Measurements from ENCODE around the gene TMEM45A. TPM values are rescaled to one million over a fixed set of nuclear protein-coding genes. Genes with fewer than 3 reads are reported as not detected.
"Not testable (repeated sequence)": the region's sequence is repeated elsewhere in the genome, so short reads cannot be mapped to it uniquely, and the experiment has no call there.

The TMEM45A gene
- total RNA-seq, 1 donor from 2014 or later, result 0.22 TPM

DNA sequence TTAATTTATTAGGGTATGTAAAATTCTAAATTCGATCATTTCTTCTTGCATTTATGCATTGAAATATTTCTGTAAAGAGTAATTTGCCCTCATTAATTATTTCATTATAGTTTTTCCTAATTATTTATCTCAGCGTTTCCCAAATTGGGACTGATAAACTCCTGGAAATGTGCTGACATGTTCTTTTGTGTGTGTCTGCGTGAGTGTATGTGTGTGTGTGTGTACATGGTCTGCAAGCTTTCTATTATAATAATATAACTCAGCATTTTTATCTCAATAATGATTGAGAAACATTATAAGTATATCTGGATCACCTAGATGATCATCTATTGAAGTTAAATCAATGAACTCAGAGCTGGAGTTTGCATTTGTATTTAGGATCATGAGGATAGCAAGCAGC is 38.7 kb downstream of the TMEM45A start:
- intact Hi-C loops (cut with micrococcal nuclease), result no loop called here

DNA sequence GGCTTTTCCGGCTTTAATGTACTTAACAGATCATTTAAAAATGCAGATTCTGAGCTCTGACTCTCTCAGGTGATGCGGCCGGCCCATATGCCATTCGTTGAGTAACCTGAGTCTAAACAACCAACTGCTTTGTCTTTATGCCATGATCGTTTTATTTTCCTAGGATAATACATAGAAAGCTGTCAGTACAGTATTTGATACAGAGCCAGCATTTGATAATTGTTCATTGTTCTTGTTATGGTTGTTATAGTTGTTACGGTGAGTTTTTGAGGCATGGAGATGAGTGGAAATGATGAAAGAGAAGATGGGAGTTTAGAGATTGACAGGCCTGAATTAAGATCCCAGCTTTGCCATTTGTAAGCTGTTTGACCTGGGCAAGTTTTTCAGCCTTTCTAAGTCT is 40.0 kb downstream of the TMEM45A start:
- intact Hi-C loops (cut with micrococcal nuclease), result no loop called here

DNA sequence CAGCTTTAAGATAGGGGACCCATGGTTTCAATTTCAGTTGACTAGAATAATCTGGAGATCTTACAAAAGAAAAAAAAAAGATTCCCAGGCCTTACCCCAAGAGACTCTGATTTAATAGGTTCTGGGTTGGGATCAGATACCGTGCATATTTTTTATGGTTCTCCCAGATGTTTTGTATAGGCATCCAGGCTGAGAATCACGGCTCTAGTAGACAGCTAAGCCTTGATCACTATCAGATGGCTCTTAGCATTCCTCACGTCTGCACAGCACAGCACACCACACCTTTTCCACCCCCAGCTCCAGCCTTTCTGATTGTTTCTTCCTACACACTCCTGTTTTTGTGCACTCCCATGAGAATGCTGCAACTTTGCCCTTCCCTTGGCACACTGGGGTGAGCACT is 40.8 kb downstream of the TMEM45A start:
- intact Hi-C loops (cut with micrococcal nuclease), result no loop called here

DNA sequence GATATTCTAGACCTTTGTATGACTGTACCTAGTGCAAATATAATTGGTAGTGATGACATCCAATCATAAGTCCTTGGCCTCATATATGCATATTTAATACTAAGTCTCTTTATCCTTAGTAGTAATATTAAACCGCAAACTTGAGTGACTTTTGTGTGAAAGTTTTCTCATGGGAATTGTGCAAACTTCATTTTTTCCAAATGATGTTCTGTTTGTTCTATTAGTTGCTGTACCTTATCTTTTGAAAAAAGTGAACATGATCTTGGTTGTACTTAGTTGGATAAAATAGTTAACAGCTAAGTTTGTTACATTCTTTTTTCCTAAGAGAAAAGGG is 43.2 kb downstream of the TMEM45A start:
- intact Hi-C loops (cut with micrococcal nuclease), result no loop called here

DNA sequence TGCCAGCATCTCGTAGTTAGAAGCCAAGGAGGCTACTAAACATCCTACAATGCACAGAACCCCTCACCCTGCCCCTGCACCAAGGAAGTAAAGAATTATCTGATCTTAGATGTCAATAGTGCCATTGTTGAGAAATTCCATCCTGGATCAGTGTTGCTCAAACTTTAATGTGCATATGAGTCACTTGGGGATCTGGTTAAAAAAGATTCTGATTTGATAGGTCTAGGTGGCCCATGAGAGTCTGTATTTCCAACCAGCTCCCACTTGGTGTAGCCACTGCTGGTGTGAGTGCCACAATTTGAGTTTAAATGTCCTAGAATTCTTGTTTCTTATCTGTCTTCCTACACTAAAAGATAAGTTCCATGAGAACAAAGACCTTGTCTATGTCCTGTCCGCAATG is 43.7 kb downstream of the TMEM45A start:
- intact Hi-C loops (cut with micrococcal nuclease), result no loop called here

DNA sequence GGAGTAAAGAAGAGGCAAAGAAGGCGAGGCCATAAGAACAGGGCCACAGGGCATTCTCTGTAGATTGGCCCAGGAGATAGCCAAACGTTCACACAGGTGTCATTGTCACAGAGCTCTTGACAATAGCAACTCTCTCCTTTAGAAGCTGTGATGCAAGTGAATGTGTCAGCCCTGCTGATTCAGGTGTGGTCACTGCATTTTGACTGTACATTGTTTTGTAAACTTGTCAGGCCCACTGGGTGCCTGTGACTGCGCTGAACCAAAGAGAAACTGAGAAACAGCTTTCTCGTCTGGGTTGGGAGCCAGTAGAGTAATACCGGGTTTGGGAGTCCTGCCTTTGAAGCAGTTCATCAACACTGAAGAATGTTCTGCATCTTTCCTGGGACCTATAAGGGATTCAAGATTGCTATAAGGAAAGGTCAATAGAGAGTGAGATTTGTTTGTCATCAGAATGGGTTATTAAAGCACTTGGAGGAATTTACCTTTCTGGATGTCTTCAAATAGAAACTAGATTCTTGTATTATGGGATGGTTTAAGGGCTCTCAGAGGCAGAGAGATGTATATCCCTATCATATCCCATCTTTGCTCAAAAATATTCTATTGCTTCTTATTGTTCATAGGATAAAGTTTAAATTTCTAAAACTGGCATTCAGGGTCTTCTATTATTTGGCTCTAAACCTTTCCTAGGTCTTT is 45.4 kb downstream of the TMEM45A start:
- intact Hi-C loops (cut with micrococcal nuclease), result no loop called here

DNA sequence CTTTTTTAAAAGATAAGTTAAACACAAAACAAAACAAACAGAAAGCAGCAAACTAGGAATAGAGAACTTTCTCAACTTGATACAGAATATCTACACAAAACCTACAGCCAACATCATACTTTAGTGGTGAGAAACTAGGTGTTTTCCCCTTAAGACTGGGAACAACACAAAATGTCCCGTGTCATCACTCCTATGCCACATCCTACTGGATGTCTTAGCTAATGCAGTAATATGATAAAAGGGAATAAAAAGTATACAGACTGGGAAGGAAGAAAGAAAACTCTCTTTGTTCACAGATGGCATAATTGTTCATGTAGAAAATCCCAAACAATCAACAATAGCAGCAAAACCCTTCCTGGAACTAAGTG is 45.9 kb downstream of the TMEM45A start:
- intact Hi-C loops (cut with micrococcal nuclease), result no loop called here

DNA sequence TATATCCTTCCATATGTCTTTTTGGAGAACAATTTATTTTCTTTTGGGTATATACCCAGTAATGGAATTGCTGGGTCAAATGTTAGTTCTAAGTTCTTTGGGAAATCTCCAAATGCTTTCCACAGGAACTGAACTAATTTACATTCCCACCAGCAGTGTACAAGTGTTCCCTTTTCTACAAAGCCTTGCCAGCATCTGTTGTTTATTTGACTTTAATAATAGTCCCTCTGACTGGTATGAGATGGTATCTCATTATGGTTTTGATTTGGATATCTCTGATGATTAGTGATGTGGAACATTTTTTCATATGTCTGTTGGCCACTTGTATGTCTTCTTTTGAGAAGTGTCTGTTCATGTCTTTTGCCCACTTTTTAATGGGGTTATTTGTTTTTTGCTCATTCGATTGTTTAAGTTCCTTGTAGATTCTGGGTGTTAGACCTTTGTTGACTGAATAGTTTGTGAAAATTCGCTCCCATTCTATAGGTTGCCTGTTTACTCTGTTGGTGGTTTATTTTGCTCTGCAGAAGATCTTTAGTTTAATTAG is 48.4 kb downstream of the TMEM45A start:
- intact Hi-C loops (cut with micrococcal nuclease), result no loop called here

DNA sequence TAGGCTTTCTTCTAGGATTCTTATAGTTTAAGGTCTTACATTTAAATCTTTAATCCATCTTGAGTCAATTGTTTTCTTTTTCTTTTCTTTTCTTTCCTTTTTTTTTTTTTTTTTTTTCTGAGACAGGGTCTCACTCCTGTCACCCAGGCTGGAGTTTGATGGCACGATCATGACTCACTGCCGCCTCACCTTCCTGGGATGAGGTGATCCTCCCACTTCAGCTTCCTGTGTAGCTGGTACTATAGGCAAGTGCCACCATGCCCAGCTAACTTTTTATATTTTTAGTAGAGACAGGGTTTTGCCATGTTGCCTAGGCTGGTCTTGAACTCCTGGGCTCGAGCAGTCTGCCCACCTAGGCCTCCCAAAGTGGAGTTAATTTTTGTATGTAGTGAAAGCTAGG is 49.0 kb downstream of the TMEM45A start:
- intact Hi-C loops (cut with micrococcal nuclease), result not testable (repeated sequence)

DNA sequence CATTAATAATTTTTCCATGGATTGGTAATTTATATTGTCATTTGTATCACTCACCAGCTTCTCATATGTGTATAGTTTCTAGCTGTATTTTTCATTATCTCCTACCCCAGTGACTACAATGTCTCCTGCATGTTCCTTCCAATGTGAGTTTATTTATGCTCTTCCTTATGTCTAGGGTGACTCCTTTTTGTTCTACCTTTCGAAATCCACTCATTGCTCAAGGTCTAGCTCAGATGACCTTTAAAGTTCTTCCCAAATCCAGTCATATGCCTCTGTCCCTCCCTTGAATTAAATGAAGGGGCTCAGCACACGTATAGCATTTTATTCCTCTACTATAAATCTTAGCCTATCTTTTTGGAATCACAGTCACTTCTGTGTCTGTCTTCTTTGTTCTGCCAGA is 53.0 kb downstream of the TMEM45A start:
- intact Hi-C loops (cut with micrococcal nuclease), result no loop called here

DNA sequence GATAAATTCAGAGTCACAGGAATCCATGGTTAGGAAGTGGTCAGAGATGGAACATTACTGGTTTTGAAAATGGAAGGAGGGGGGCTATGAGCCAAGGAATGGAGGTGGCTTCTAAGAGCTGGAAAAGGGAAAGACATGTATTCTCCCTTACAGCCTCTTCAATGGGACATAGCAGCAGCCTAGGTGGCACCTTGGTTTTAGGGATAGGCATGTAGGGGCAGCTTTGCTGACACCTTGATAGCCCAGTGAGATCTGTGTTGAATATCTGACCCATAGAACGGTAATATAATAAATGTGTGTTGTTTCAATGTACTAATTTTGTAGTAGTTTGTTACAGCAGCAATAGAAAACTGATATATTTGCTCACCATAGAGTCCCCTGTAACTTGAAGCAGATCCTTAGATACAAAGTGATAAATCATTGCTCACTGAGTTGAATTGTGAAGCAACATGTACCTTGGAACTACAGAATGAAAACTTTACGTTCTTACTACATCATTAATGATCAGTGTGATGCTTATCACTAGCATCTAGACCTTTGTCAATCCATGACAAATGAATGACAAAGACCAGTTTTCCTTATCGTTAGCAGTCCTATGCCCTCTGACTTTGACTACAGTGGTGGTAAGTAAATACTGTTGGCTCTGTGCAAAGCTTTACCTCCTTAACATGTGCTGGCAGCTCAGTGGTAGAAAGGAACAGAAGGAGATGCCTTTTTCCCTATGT is 53.8 kb downstream of the TMEM45A start:
- intact Hi-C loops (cut with micrococcal nuclease), result no loop called here

DNA sequence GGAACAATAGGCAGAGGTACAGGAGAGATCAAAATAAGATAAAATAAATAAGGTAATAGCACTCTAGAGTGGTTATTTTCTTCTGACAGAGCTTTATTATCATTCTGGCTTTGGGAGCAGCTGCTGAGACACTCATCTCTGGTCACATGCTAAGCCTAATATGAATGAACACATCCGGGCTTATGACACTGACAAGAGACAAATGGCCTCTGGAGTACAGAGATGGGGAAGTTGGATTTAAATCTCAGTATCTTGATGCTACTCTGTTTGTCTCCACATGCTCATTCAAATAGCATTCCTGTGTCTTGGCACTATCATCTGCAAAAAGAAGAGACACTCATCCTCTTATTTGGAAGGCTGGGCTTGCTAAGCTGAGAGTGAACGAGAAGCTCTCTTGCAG is 55.6 kb downstream of the TMEM45A start:
- intact Hi-C loops (cut with micrococcal nuclease), result no loop called here

DNA sequence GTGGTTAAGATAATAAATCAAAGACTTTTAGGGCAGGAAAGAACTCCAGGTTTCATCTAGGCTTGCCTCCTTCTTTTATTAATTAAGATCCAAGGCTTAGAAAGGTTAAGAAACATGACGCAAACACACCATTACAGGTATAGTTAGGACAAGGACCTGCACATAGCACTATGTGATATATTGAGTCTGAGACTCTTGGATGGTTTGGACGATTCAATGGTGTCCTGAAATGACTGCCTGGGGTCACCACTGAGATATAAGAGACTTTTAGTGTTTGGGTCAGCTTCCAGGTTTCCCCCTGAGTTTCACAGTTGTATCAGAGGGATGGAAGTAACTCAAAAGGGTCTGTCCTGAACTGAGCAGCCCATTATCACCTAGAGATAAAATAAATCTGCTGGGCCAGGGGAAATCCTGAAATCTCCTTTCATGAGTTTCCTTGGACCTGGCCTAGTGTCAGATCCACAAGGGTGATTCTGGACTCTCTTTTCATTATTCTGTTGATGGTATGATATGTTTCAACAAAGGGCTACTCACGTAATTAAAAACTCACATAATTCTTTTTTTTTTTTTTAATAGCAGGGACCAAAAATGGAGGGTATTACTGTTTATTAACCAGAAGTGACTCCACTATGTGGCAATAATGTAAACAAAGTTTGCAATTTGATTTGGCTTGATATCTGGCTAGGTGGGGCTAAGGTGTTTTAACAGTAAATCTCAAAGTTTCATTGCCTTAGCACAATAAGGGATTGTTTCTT is 61.4 kb downstream of the TMEM45A start:
- intact Hi-C loops (cut with micrococcal nuclease), result no loop called here

DNA sequence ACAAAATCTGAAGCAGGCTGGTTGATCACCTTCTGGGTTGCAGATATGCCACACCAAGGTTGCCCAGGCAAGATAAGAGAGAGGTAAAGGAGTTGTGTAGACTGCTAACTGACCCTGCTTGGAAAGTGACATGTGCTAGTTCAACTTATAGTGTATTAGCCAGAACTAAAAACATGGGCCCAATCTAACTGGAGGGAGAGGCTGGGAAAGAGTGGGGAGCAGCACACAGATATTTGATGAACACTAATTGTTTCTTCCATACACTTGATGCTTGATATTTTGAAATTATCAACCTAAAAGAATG is 61.9 kb downstream of the TMEM45A start:
- intact Hi-C loops (cut with micrococcal nuclease), result no loop called here

DNA sequence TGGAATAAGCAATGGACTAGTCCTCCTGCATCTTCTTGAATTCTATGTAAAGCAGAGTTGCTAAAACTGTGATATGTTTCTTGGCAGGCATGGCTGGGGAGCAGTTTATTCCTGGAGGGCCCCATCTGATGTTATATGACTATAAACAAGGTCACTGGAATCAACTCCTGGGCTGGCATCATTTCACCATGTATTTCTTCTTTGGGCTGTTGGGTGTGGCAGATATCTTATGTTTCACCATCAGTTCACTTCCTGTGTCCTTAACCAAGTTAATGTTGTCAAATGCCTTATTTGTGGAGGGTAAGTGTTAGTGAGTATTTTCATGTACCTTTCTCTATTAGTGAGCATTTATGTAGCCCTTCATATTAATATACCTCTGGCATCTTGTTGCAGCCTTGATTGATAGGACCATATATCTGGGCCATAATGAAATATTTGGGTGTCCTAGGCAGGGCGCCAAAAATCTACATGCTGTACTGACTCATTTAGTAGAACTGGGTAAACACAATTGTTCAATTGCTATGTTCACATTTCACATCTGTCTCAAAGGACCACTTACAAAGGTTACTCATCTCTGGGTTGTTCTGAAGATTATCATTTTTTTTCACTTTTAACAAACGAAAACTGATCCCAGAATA is 64.4 kb downstream of the TMEM45A start:
- intact Hi-C loops (cut with micrococcal nuclease), result no loop called here

DNA sequence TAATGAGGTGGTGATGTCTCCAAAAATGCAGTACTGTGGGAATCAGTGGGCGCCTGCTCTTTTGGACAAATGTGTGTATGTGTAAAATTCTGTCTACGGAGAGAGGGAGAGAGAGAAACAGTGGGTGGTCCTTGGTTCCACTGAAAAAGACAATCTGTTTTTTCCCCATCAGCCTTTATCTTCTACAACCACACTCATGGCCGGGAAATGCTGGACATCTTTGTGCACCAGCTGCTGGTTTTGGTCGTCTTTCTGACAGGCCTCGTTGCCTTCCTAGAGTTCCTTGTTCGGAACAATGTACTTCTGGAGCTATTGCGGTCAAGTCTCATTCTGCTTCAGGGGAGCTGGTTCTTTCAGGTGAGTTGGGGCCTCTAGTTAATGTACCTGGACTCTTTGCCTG is 65.8 kb downstream of the TMEM45A start:
- intact Hi-C loops (cut with micrococcal nuclease), result no loop called here

DNA sequence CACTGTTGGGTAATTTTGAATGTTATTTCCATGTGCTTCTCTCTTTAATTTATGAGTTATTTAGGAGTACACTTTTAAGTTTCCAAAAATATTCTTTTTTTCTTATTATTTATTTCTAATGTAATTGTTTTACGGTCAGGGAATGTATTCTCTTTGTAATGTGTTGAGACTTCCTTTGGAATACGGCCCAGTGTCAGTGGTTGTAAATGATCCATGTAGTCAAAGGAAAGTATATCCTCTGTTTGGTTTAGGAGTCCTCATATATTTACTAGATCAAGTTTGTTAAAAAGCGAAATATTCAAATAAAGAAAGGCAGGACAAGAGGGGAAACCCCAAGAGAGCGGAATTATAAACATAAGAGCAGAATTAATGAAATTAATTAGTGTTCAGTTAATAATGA is 68.0 kb downstream of the TMEM45A start:
- intact Hi-C loops (cut with micrococcal nuclease), result no loop called here

DNA sequence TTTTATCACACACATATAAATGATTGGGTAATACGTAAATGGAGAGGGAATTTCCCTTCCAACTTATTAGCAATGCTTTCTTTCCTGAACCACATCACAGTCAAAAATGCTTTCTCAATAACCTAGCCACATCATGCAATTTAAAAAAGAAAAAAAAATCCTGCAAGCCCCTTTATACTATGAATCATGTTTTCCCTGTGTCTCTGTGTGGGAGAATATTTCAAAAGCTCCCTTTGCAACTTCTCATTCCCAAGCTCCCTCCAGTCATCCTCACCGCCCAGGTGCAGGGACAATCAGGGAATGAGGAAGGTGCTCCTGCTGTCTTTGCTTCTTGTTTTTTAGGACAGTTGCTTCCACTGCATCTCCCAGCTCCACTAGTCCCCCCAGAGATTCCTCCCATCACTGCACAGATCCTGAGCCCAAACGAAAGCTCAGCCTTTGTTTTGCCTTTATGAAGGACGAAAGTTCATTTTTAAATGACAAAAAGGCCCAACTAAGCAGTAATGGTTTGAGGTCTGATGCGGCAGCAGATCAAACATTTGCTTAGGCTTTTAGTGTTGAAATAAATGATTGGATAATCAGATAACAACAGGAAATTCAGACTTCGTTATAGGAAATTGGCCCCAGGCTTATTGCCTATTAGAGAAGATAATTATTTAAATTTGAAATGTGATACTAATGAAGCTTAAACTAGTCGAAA is 69.2 kb downstream of the TMEM45A start:
- intact Hi-C loops (cut with micrococcal nuclease), result no loop called here

DNA sequence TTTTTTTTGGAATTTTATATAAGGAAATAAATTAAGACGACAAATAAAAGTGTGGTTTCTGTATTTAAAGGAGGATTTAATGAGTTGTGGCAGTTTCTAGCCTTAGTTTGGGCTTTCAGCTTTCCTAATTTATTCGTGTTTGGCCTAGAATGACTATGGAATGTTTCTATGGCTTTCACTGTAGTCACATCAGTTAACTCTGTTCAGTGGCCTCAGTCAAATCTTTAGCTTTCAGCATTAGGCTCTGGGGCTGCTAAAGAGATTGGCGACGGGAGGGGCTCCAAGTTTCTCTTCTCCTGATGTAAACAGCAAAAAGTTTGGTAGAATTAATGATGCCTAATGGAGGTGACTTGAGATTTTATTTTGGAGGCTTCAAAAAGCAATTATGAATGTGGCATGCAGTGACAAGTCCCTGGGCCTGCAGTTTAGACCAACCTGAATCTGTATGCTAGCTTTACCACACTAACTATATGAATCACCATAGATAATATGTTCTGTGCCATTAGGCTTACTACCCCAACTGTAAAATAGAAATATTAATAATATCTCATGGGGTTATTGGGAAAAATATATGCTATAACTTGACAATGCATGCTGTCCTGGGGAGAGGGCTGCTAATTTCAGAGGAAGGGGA is 69.9 kb downstream of the TMEM45A start:
- intact Hi-C loops (cut with micrococcal nuclease), result no loop called here

DNA sequence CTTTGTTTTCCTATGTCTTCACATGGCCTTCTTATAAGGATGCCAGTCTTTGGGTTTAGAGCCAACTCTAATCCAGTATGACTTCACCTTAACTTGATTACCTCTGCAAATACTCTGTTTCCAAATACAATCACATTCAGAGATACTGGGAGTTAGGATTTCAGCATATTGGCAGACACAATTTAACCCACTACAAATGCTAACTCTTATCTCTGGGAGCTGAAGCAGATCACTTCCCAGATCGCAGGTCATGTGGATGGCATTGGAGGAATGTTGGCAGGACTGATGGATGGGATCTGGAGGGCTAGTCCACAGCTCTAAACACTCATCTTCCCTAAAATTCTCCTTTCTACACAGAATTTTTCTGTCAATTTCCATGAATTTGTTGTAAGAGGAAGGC is 70.8 kb downstream of the TMEM45A start:
- intact Hi-C loops (cut with micrococcal nuclease), result no loop called here

DNA sequence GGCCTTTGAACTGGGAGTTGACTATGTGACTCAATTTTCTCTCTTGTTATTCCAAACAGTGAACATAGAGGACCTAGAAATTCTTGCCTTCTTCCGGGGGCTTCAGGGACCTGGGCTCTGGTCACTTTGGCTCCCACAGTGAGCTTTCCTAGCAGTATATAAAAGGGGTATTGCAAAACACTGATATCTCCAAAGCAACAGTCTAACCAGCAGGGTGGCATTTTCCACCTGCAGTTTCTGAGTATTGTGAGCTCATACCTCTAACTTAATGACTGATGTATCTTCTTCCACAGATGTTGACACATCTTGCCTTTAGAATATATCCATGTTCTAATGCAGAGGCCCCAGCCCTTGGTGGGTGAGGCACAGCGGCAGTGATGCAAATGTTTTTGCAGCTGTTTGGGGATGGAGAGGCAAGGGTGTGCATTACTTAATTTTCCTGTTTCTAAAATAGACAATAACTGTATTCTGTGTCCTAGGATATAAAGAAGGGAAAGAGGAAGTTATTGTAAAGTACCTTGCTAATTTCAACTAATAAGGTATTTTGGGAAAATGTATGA is 71.3 kb downstream of the TMEM45A start:
- intact Hi-C loops (cut with micrococcal nuclease), result no loop called here

Measured in T-helper 1 cell treated with Interleukin-12 subunit alpha and Interleukin-12 subunit beta and Interleukin-4 antibody, amounts not matched to agents 30 ng/mL and 1 ng/mL, for 36 hours (primary cell).